GM23338 (cell line): ENCODE results near the gene AOPEP. TPM values are rescaled to one million over a fixed set of nuclear protein-coding genes. Genes with fewer than 3 reads are reported as not detected.
A peak's percentile ranks its signal among the peaks of the same experiment; 100 is the strongest.

Experiments used
- ATAC-seq: fragments of 200-7000 bp; cut with Tn5 transposase; 3 replicates; pipeline ENCODE4 v1.9.1; 2020
- DNase-seq: peaks from one replicate; pipeline ENCODE4 v3.0.0-alpha.2; 2015; ENCODE audit warnings: low spot score
- H2AFZ ChIP-seq: fragments of 200-600 bp; sonication (generic); 2 replicates; pipeline ENCODE4 v1.8.0; 2016; ENCODE audit warnings: antibody characterized with exemption, mild to moderate bottlenecking, moderate library complexity
- H3F3A ChIP-seq: fragments of 200-600 bp; sonication (generic); replicated peaks from 2 replicates; pipeline ENCODE4 v1.8.0; 2017; ENCODE audit warnings: antibody characterized with exemption, mixed run types, low read depth
- H3K27ac ChIP-seq: fragments of 200-600 bp; sonication (generic); 2 replicates; pipeline ENCODE4 v1.6.1; 2016; ENCODE audit warnings: low read depth
- H3K27me3 ChIP-seq: fragments of 200-600 bp; sonication (generic); 2 replicates; pipeline ENCODE4 v1.8.0; 2016; ENCODE audit warnings: mild to moderate bottlenecking, mixed run types, moderate library complexity; ENCODE audit not compliant: insufficient read depth
- H3K36me3 ChIP-seq: fragments of 200-600 bp; sonication (generic); 2 replicates; pipeline ENCODE4 v1.8.0; 2016; ENCODE audit warnings: mild to moderate bottlenecking; ENCODE audit not compliant: insufficient read depth
- H3K4me1 ChIP-seq: fragments of 200-600 bp; sonication (generic); 2 replicates; pipeline ENCODE4 v1.8.0; 2016; ENCODE audit warnings: mild to moderate bottlenecking, moderate library complexity; ENCODE audit not compliant: insufficient read depth
- H3K4me2 ChIP-seq: fragments of 200-600 bp; sonication (generic); 2 replicates; pipeline ENCODE4 v1.7.1; 2017; ENCODE audit warnings: mixed run types
- H3K4me3 ChIP-seq: fragments of 200-600 bp; sonication (generic); 2 replicates; pipeline ENCODE4 v1.6.1; 2016; ENCODE audit warnings: mixed run types
- H3K79me2 ChIP-seq: fragments of 200-600 bp; sonication (generic); replicated peaks from 2 replicates; pipeline ENCODE4 v1.8.0; 2017; ENCODE audit warnings: mild to moderate bottlenecking; ENCODE audit not compliant: insufficient read depth
- H3K9me2 ChIP-seq: fragments of 200-600 bp; sonication (generic); 2 replicates; pipeline ENCODE4 v1.8.0; 2017; ENCODE audit not compliant: insufficient read depth
- H4K20me1 ChIP-seq: fragments of 200-600 bp; sonication (generic); replicated peaks from 2 replicates; pipeline ENCODE4 v1.8.0; 2017; ENCODE audit warnings: mild to moderate bottlenecking; ENCODE audit not compliant: insufficient read depth
- H3K27ac Mint-ChIP-seq: 2 replicates; pipeline ENCODE4 v1.8.0; 2020; ENCODE audit warnings: inconsistent platforms, mild to moderate bottlenecking, moderate library complexity, mixed read lengths
- H3K27me3 Mint-ChIP-seq: 3 replicates; pipeline ENCODE4 v1.8.0; 2022; ENCODE audit warnings: low read depth, mild to moderate bottlenecking, moderate library complexity, mixed read lengths, inconsistent platforms; ENCODE audit not compliant: insufficient read depth, poor library complexity
- H3K36me3 Mint-ChIP-seq: 3 replicates; pipeline ENCODE4 v1.8.0; 2021; ENCODE audit warnings: low read depth, mild to moderate bottlenecking, inconsistent platforms, moderate library complexity, mixed read lengths
- H3K4me1 Mint-ChIP-seq: 3 replicates; pipeline ENCODE4 v1.8.0; 2020; ENCODE audit warnings: mild to moderate bottlenecking, inconsistent platforms, mixed read lengths
- H3K4me3 Mint-ChIP-seq: 3 replicates; pipeline ENCODE4 v1.8.0; 2021; ENCODE audit warnings: moderate library complexity, mild to moderate bottlenecking, inconsistent platforms, mixed read lengths
- H3K9me3 Mint-ChIP-seq: 3 replicates; pipeline ENCODE4 v1.8.0; 2020; ENCODE audit warnings: moderate library complexity, mild to moderate bottlenecking, inconsistent platforms, mixed read lengths
- CREB1 ChIP-seq: fragments of 250-450 bp; sonication (Bioruptor Pico); IDR thresholded peaks from 2 replicates; pipeline ENCODE4 v1.5.0; 2020; ENCODE audit warnings: low read depth, mild to moderate bottlenecking, moderate library complexity
- EZH2 ChIP-seq: fragments of 200-600 bp; sonication (generic); IDR thresholded peaks from one replicate; pipeline ENCODE4 v1.8.0; 2017; ENCODE audit warnings: antibody characterized with exemption, mild to moderate bottlenecking, low read depth; ENCODE audit not compliant: unreplicated experiment
- EZH2phosphoT487 ChIP-seq: fragments of 200-600 bp; sonication (generic); IDR thresholded peaks from one replicate; pipeline ENCODE4 v1.8.1; 2018; ENCODE audit warnings: antibody characterized with exemption; ENCODE audit not compliant: unreplicated experiment
- POLR2AphosphoS5 ChIP-seq: IDR thresholded peaks from 2 replicates; pipeline ENCODE4 v1.6.1; 2016; ENCODE audit warnings: antibody characterized with exemption, low read depth
- STAT1 ChIP-seq: IDR thresholded peaks from one replicate; pipeline ENCODE4 v1.6.1; 2016; ENCODE audit warnings: antibody characterized with exemption; ENCODE audit not compliant: unreplicated experiment
- polyA plus RNA-seq: library from polyadenylated mRNA; unstranded; fragments of >200 nt; fragmentation: Nextera tagmentation; extraction: Ambion mirVana; gene quantifications from 2 replicates; pipeline ENCODE4 v1.2.1, GENCODE V29; 2016
- total RNA-seq: library from RNA; depleted of rRNA; stranded (reverse); fragments of >200 nt; shearing (Covaris generic); gene quantifications from 2 replicates; pipeline ENCODE4 v1.2.3, GENCODE V29; 2014
- TF ChIP-seq, protein P1 (sequence below): IDR thresholded peaks from 2 replicates; pipeline ENCODE4 v1.6.1; 2016; ENCODE audit warnings: antibody characterized with exemption
- TF ChIP-seq, protein P2 (sequence below), 2 experiments: fragments of 200-600 bp in 1 of 2; sonication (generic) in 1 of 2; conservative IDR thresholded peaks; 2 replicates each; pipeline versions ENCODE4 v1.5.1 to v1.6.1; 2016 to 2017; ENCODE audit warnings: antibody characterized with exemption in 2 of 2, low read depth in 2 of 2, mild to moderate bottlenecking in 2 of 2, moderate library complexity in 1 of 2
- TF ChIP-seq, protein P3 (sequence below): IDR thresholded peaks from one replicate; pipeline ENCODE4 v1.6.1; 2018; ENCODE audit warnings: antibody characterized with exemption; ENCODE audit not compliant: unreplicated experiment

The AOPEP gene
- total and polyA plus RNA-seq, 2 experiments from 2014 or later: 7.0 to 16.5 TPM

DNA sequence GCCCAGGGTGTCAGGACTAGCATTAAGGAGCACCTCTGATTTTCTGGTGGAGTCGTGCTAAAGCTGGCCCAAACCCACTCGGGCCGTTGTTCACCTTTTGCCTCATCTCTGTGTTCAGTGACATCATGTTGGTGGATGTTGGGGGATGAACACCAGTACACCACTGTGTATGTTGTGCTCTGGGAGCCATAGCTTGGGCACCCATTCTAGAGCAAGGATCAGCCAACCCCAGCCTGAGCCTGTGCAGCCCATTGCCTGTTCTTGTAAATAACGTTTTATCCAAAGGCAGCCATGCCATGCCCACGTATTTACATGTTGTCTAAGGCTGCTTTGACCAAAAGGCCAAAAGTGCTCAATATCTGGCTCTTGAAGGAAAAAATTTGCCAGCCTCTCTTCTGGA, 345.4 kb downstream of the AOPEP start (continued):
- TF ChIP-seq, protein P1, sequence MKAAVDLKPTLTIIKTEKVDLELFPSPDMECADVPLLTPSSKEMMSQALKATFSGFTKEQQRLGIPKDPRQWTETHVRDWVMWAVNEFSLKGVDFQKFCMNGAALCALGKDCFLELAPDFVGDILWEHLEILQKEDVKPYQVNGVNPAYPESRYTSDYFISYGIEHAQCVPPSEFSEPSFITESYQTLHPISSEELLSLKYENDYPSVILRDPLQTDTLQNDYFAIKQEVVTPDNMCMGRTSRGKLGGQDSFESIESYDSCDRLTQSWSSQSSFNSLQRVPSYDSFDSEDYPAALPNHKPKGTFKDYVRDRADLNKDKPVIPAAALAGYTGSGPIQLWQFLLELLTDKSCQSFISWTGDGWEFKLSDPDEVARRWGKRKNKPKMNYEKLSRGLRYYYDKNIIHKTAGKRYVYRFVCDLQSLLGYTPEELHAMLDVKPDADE: no peak
- TF ChIP-seq, protein P2, sequence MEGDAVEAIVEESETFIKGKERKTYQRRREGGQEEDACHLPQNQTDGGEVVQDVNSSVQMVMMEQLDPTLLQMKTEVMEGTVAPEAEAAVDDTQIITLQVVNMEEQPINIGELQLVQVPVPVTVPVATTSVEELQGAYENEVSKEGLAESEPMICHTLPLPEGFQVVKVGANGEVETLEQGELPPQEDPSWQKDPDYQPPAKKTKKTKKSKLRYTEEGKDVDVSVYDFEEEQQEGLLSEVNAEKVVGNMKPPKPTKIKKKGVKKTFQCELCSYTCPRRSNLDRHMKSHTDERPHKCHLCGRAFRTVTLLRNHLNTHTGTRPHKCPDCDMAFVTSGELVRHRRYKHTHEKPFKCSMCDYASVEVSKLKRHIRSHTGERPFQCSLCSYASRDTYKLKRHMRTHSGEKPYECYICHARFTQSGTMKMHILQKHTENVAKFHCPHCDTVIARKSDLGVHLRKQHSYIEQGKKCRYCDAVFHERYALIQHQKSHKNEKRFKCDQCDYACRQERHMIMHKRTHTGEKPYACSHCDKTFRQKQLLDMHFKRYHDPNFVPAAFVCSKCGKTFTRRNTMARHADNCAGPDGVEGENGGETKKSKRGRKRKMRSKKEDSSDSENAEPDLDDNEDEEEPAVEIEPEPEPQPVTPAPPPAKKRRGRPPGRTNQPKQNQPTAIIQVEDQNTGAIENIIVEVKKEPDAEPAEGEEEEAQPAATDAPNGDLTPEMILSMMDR (conservative IDR thresholded peaks at IDR 0.05; ENCODE audit: low read depth in 2 of 2): no peak
- TF ChIP-seq POLR2AphosphoS5 (no peak), STAT1 (no peak)

DNA sequence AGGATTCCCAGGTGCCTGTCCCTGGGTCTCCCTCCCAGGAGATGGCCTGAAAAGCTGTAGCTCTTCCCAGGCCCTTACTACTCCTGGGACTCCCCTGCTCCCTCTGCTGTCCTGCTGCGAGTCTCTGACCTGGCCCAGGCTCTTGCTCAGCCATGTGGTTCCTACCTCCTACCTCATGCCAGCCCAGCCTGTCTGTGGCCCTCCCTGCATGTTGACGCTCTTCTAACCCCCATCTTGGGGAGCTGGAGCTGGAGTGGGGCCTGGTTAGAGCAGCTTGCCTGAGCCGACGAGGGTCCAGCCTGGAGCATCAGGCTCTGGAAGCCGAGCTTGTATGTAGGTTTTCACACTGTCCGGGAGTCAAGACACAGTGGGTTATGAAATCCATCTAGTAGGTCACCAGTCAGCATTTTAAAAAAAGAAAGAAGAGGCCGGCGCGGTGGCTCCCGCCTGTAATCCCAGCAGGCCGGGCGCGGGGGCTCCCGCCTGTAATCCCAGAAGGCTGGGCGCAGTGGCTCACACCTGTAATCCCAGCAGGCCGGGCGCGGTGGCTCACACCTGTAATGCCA, 346.6 kb downstream of the AOPEP start:
- peak; percentile 93 for ATAC-seq
- H3K4me2 ChIP-seq: no peak overlapping the region
- peaks cover 25% of the 10 kb centered on the region for H3K4me1 Mint-ChIP-seq
- no peaks in the 10 kb centered on the region for H3K36me3 ChIP-seq
- no peak overlapping the region for H3K4me3 ChIP-seq
- no peaks in the 10 kb centered on the region for H3K27me3 ChIP-seq
- TF ChIP-seq, protein P3, sequence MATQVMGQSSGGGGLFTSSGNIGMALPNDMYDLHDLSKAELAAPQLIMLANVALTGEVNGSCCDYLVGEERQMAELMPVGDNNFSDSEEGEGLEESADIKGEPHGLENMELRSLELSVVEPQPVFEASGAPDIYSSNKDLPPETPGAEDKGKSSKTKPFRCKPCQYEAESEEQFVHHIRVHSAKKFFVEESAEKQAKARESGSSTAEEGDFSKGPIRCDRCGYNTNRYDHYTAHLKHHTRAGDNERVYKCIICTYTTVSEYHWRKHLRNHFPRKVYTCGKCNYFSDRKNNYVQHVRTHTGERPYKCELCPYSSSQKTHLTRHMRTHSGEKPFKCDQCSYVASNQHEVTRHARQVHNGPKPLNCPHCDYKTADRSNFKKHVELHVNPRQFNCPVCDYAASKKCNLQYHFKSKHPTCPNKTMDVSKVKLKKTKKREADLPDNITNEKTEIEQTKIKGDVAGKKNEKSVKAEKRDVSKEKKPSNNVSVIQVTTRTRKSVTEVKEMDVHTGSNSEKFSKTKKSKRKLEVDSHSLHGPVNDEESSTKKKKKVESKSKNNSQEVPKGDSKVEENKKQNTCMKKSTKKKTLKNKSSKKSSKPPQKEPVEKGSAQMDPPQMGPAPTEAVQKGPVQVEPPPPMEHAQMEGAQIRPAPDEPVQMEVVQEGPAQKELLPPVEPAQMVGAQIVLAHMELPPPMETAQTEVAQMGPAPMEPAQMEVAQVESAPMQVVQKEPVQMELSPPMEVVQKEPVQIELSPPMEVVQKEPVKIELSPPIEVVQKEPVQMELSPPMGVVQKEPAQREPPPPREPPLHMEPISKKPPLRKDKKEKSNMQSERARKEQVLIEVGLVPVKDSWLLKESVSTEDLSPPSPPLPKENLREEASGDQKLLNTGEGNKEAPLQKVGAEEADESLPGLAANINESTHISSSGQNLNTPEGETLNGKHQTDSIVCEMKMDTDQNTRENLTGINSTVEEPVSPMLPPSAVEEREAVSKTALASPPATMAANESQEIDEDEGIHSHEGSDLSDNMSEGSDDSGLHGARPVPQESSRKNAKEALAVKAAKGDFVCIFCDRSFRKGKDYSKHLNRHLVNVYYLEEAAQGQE: no peak
- TF ChIP-seq CREB1 (CRISPR knock-in tag) (no peak), EZH2phosphoT487 (no peak), EZH2 (no peak), STAT1 (no peak)
- TF ChIP-seq, protein P2 (conservative IDR thresholded peaks at IDR 0.05; ENCODE audit: low read depth in 2 of 2): peak; percentile 37 to 68
- H3K27ac ChIP-seq: no peak overlapping the region
- DNase-seq: peak; percentile 67
- H3K4me1 ChIP-seq: peaks cover 15% of the 10 kb centered on the region
- no peaks in the 10 kb centered on the region for H3K9me3 Mint-ChIP-seq
- H4K20me1 ChIP-seq: no peaks in the 10 kb centered on the region; the same call in 1 of the 2 replicates
- H3K36me3 Mint-ChIP-seq: no peaks in the 10 kb centered on the region
- peaks cover 8% of the 10 kb centered on the region for H3K27me3 Mint-ChIP-seq
- H3K4me3 Mint-ChIP-seq: no peak overlapping the region
- no peak overlapping the region for H2AFZ ChIP-seq
- H3K79me2 ChIP-seq: no peaks in the 10 kb centered on the region
- no peaks in the 10 kb centered on the region for H3F3A ChIP-seq
- H3K9me2 ChIP-seq: no peaks in the 10 kb centered on the region
- H3K27ac Mint-ChIP-seq: no peak overlapping the region
